CD4-positive, alpha-beta T cell treated with Interleukin-15 for 1 hour (primary cell): ENCODE results near the gene IFI6.
"Not testable (repeated sequence)": the region's sequence is repeated elsewhere in the genome, so short reads cannot be mapped to it uniquely, and the experiment has no call there.

ENCODE experiments used
- DNase-seq: peaks from one replicate; pipeline ENCODE4 v3.0.0-alpha.2; 2020

Gene IFI6

DNA sequence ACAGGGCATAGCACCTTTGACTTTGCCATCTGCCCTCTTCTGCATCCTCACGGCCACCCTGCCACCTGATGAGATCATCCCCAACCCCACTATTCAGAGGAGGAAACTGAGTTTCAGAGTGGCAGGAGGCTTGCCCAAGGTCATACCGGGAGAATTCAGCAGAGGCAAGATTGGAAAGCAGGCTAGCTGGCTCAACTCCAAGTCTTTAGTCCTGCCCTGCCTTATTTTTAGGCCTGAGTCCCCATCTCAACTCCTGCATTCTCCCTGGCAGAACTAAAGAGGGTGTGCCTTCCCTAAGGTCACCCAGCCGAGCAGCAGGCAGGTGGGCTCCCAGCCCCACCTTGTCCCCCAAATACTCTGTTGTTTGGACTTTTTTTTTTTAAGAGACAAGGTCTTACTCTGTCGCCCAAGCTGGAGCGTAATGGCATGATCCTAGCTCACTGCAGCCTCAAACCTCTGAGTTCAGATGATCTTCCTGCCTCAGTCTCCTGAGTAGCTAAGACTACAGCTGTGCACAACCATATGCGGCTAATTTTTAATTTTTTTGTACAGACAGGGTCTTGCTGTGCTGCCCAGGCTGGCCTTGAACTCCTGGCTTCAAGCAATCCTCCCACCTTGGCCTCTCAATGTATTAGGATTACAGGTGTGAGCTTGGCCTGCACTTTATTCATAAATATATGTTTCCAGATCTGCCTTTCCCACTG is 23.2 kb downstream of the IFI6 start:
- no peak for DNase-seq

DNA sequence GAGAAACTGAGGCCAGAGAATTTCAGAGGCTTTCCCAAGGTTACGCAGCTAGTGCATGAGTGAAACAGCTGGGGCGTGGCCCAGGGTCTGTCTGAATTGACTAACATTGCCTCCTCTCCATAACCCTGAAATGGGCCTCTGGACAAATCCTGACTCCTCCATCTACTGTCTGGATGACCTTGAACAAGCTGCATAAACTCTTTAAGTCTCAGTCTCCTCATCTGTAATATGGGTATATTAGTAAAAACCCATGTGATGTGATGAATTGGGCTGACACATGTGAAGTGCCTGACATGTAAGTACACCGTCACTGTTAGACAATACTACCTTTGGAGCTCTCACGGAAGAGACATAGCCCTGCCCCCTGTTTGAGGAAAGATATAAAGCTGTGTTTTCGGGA is 24.7 kb downstream of the IFI6 start:
- DNase-seq: no peak

DNA sequence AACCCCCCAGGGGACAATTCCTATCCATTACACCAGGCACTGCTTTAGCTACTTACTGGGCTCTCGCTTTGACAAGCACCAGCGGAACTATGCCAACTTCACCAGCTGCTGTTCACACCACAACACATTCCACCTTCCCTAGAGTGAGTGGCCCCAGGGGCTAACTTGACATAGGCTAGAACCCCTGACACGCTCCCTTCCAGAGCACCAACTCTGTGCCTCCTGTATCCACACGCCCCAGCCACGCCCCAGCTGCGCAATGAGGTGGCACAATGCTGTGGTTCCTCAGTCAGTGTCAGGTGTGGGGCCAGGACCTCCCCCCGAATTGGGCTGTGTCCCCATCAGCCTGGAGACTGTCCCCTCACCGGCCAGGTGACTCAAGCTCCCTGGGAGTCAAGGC is 25.3 kb downstream of the IFI6 start:
- DNase-seq: no peak

DNA sequence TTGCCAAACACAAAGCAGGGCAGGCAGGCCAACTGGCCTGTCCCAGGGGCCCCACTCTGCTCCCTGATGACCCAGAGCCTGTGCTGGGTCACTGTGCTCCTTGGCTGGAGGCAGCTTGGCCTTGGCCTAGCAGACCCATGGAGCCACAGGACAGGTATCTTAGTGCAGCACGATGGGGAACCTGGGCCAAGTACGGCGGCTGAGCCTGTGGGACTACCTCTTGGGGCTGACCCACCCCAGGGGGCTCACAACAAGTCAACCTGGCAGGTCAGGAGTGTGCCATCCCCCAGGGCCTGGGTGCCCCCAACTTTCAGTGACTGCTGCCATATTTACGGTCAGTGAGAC is 26.9 kb downstream of the IFI6 start:
- no peak for DNase-seq

DNA sequence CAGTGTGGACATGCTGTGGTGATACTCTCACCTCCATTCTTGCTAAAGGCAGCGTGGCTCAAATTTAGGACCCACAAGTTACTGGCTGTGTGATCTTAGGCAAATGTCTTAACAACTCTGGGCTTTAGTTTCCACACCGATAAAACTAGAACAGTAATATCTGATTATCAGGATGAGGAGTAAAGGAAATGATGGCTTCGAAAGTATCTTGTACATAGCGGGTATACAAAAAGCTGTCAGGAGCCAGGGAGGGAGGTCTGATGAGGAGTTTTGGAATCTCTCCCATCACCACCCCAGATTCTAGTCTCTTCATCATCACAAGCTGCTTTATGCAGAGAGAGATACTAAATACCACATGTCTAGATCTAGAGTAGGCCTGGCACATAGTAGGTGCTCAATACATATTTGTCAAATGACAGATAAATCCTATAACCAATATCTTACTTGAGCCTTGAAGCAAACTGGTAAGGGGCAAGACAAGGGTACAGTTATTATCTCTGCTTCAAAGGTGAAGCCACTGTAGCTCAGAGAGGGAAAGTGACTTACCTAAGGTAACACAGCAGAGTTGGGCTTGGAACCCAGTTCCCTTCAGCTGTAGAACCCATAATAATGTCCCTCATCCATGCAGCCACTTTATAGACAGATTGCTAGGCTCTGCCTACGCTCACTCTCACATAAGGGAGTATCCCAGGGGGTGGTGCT is 27.5 kb downstream of the IFI6 start:
- DNase-seq: no peak

DNA sequence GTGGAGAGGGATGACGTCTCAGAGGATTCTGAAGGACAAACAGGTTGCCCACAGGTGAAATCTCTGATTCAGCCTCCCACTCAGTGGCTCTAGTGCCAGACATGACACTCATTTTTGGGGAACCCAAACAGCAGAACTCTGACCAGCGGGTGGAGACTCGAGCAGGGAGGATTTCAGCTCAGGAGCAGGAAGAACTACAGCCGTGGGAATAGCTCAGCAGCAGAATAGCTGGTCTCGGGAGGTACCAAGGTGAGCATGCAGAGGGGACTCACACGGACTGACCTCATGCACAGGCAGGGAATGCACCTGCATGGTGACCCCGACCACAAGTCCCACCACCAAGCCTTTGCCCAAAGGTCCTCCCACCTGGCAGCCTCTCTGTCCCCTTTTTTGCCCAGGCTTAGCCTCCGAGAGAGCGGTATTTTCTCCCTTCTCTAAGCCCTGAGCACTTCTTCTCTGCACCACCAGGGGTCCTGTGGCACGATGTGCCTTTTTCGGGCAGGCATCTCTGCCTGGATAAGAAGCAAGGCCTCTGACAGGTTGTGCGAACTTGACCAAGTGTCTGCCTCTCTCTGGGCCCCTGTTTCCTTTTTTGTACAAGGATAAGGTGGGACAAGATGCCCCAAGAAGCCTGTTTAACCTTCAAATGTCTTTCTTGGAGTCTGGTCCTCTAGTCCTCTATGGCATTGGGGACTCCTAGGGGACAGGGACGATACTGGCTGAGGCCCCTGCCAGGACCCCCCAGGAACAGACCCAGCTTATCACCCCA is 28.2 kb downstream of the IFI6 start:
- peak; percentile 76 for DNase-seq

DNA sequence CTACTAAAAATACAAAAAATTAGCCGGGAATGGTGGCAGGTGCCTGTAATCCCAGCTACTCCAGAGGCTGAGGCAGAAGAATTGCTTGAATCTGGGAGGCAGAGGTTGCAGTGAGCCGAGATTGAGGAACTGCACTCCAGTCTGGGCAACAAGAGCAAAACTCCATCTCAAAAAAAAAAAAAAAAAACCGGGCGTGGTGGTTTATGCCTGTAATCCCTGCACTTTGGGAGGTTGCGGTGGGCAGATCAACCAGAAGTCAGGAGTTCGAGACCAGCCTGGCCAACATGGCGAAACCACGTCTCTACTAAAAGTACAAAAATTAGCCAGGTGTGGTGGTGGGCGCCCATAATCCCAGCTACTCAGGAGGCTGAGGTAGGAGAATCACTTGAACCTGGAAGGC is 31.5 kb downstream of the IFI6 start:
- DNase-seq: not testable (repeated sequence)

DNA sequence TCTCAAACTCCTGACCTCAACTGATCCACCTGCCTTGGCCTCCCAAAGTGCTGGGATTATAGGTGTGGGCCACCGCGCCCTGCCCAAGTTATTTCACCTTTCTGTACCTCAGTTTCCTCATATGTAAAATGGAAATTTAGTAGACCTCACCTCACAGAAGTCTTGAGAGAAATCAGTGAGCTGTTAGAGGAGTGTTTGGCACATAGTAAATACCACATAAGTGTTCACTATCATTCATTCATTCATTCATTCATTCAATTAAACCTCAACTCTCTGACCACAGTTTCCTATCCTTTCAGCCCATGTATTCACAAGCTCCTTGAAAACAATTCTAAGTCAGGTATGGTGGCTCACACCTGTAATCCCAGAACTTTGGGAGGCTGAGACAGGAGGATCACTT is 33.2 kb downstream of the IFI6 start:
- DNase-seq: no peak

DNA sequence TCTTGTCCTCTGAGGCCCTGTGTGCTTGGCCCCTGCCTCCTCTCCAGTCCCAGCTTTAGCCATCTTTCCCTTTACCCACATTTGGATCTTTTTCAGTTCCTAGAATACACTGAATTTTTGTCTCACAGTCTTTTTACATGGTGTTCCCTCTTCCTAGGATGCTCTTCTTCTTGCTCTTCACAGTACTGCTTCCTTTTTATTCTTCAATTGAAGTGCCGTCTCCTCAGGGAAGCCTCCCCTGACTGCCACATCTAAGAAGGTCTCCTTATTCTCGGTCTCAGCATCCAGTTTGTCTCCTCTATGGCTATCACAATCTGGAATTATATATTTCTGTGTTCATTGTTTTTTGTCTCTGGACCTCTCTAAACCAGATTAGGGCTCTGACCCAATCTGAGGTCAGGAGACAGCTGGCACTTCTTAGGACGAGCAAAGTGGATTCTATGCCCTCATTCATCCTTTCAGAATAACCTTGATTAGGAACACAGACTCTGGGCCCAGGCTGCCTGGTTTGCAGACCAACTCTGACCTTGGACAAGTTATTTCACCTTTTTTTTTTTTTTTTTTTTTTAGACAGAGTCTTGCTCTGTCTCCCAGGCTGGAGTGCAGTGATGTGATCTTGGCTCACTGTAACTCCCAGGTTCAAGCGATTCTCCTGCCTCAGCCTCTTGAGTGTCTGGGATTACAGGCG is 33.8 kb downstream of the IFI6 start:
- no peak for DNase-seq

DNA sequence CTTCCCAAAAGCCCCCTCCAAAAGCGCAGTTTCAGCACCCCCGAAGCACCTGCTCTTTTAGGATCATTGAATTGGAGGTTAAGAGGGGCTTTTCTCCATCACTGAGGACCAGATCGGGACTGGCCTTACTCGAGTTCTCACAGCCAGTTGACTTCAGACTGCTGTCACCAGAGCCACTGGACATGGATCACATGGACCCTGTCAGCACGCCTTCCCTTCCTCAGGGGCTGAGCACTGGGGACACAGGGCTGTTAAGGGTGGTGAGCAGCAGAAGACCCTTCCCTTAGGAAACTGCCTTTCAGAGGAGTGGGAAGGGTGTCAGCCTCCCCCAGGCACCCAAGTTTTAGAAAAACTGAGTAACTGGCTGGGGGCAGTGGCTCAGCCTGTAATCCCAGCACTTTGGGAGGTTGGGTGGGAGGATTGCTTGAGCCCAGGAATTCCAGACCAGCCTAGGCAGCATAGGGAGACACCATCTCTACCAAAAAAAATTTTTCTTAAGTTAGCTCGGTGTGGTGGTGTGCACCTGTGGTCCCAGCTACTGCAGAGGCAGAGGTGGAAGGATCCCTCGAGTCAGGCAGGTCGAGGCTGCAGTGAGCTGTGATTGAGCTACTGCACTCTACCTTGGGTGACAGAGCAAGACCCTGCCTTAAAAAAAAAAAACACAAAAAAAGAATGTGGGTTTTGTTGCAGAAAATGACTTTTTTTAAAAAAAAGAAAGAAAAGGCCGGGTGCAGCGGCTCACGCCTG is 36.4 kb downstream of the IFI6 start:
- DNase-seq: no peak

DNA sequence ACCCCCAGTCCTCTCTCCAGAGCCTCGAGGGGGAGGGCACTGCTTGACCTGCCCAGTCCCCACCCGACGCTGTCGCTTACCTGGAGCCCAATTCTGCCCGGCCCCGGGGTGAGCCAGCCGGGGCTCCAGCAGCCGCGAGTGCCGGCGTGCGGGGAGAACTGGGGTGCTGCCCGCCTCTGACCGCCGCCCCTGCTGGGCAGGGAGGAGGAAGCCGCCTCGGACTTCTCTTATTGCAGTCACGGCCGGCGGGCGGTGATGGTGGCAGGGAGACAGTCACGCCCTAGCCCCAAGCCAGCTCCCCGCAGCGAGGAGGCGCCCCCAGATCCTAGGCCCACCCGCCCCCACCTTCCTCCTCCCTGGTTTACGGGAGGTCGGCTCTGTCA is 37.0 kb downstream of the IFI6 start, which contains the start of gene FGR:
FGR (minus strand) TSS at position 201 of the 383 bp plus-strand sequence. CDS start 11,269 bp downstream, outside the sequence.
- peak; percentile 65 for DNase-seq

DNA sequence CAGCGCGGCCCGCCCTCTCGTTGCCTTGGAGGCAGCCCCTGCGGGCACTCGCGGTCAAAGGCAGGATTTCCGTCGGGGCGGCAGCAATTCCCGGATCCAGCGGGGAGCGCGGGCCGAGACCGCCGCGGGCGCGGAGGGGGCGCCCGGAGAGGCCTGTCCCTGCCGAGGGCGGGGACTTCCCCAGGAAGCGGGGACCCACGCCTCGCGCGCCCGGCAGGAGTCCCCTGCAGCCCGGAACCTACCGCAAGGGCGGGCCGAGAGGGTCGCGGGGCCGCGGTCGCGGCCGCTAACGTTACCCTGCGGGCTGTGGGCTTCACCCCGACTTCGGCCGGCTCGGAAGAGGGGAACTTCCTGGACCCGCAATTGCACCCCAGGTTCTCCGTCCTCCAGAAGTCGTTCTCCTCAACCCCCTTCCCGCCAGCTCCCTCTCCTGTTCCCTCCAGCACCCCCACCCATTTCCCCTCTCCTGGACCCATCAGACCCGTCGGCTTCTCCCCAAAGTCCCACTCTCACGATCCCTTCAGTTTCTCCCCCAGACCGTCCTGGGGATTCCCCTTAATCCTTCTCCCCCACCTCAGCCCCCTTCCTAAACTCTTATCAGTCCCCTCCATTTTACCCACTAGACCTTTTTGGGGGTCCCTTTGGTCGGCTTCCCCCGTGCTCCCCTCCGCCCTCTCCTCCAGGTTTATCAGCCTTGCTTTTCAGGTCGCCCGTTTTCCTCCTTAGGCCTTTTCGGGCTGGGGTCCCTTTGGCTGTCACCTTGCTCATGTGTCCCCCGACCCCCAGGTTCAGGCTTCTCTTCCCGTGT is 37.6 kb downstream of the IFI6 start:
- DNase-seq: peak; percentile 68

DNA sequence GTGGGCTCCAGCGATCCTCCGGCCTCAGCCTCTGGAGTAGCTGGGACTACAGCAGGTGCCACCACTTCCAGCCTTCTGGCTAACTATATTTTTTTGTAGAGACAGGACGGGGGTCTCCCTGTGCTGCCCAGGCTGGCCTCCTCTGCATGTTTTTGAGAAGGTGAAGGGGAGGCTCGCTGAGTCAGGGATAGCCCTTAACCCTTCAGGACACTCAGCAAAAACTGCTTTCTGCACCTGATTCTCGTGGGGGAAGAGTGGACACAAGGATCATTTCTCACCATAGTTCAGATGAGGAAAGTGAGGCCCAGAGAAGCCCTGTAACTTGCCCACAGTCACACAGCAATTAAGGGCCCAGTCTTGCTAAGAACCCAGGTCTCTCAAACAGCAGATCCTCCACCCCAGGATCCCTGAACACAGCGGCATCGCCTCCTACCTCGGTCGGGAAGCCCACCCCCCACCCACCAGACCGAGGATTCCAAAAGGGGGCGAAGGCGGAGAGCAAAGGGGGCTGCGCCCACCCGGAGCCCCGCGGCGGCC is 38.3 kb downstream of the IFI6 start:
- DNase-seq: no peak

DNA sequence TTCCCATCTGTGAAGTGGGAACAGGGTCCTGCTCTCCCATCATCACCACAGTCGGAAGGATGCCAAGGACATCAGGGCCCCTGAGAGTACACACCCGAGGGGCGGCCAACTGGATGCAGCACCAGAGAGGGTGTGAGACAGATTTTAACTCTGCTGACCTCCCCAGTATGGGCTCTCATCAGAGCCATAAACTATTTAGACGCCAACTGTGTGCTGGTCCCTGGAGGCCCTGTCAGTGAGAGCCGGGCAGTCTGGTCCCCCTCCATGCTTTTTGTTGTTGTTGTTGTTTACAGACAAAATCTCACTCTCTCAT is 38.7 kb downstream of the IFI6 start:
- DNase-seq: no peak

DNA sequence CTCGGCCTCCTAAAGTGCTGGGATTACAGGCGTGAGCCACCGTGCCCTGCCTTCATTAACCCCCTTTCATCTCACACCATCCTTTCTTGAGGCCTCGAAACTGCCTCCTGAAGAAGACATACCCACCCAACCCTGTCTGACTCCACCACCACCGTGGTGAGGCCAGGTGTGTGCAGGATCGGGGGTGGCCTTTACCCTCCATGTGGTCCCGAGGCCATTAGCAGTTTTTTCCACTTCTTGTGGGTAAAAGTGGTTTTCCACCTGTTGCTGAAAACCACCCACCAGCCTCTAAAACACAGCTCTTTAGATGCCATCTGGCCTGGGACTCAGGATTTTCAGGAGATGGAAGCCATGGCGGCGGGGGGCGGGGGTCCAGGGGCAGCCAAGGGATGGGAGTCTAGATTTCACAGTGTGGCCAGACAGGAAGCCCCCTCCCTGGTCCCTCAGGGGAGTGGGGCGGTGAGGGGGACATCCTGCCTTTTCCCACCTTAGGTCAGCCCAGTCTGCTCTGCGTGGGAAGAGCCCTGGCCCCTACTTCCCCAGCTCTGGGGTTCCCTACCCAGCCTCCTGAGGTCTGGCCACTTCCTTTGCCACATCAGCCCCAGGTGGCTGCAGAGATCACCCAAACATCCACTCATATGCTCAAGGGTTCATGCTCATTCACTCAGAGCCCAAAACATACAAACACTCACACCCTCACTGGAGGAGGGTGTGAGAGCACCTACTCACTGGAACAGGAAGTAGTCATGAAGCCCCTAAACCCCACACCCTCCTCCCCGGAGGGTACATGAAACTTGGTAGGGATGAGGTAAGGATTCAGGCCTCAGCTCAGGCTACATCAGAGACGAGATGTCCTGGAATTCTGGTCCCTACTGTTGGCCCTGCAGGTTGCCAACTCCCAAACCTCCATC is 39.4 kb downstream of the IFI6 start:
- DNase-seq: peak; percentile 56

DNA sequence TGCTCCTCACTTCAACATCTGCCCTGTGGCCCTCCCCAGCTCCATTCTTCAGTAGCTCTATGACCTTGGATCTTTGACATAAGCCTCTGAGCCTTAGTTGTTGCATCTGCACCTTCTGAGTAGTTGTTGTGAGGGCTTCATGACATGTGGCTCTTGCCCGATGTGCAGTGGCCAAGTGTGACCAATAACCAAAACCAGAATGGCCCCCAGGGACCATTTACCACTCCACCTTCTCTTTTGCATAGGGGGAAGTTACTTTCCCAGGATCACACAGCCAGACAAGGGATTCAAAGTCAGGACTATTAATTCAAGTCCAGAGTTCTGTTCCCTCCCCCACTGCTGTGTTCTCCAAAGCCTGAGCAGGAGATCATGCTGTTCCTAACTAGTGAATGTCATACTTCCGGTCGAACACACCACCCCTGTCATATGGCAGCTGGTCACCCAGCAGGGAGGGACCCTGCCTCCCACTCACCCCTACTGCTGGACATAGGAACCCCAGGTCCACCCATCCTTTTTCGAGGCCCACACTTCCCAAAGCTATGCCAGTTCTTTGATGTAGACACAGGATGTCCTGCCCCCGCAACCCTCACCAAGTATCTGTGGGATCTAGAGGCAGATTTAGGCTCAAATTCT is 41.0 kb downstream of the IFI6 start:
- peak; percentile 58 for DNase-seq

DNA sequence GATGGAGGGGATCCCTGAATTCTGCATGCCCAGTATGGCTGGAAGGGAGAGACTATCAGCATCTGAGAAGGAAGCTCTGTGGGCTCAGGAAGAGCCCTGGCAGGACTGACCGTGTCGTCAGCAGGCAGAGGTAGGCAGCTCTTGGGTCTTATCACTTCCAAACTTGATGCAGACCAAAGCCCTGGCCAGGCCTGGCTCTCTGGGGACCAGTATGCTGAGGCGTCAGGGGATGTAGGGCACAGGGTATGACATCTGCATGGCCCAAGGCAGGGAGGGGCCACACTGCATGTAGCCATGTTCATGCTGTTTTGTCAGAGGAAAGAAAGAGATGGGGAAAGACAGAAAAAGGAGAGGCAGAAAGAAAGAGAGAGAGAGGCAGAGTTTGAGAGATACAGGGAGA is 43.3 kb downstream of the IFI6 start:
- DNase-seq: no peak

DNA sequence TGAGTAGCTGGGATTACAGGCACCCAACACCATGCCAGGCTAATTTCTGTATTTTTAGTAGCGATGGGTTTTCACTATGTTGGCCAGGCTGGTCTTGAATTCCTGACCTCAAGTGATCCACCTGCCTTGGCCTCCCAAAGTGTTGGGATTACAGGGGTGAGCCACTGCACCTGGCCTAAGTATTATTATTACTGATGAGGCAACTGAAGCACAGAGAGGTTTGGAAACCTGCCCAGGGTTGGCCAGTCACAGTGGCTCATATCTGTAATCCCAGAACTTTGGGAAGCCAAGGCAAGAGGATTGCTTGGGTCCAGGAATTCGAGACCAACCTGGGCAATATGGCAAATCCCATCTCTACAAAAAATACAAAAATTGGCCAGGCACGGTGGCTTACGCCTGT is 44.3 kb downstream of the IFI6 start:
- not testable (repeated sequence) for DNase-seq

DNA sequence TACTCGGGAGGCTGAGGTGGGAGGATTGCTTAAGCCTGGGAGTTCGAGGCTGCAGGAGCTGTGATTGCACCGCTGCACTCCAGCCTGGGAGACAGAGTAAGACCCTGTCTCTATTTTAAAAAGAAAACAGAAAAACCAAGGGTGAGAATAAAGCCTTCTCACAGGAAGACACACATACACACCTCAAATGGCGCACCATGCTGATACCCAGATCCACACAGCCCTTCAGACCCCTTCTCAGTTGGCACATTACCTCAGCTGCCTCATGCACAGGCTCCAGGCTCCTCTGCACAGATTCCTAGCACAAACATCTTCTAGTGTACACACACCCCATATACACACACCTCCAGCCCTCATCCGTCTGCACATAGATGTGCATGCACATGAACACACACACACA is 44.9 kb downstream of the IFI6 start:
- DNase-seq: no peak
